Endothelial cell of umbilical vein (primary cell): ENCODE data around the gene MUC5AC. TPM values are rescaled to one million over a fixed set of nuclear protein-coding genes. Genes with fewer than 3 reads are reported as not detected.

Source experiments
- BruUV-seq: library from RNA; stranded (reverse); fragments of 400-500 nt; replicated peaks from 2 replicates; lab custom pipeline; 2021; lab: Mats Ljungman, UMichigan
- CTCF ChIA-PET: fragments of 300-600, 350-600 bp; sonication (Branson Sonifier 250); formaldehyde crosslinking; loops from one replicate; lab custom pipeline; 2021; ENCODE audit warnings: antibody characterized with exemption, inconsistent platforms; lab: Charles Lee
- POLR2A ChIA-PET: fragments of 300-600, 350-600 bp; sonication (Branson Sonifier 250); formaldehyde crosslinking; loops from one replicate; lab custom pipeline; 2021; ENCODE audit warnings: antibody characterized with exemption, inconsistent platforms; lab: Charles Lee
- DNase-seq: peaks from one replicate; pipeline ENCODE4 v3.0.0-alpha.2; 2011; ENCODE audit warnings: low read depth, low spot score
- FAIRE-seq: peaks from 2 replicates; lab custom pipeline; 2011; peaks lifted over from hg19 to GRCh38; lab: Jason Lieb, UNC
- H2AFZ ChIP-seq: 2 replicates; pipeline ENCODE4 v1.6.0; 2012; ENCODE audit warnings: low read depth, low read length, control low read depth, inconsistent platforms
- H3K27ac ChIP-seq: 2 replicates; pipeline ENCODE4 v1.5.1; 2011; ENCODE audit warnings: low read depth, mild to moderate bottlenecking, control low read depth, low read length, moderate library complexity; ENCODE audit not compliant: insufficient read depth
- H3K27me3 ChIP-seq, 2 experiments: 2 replicates each; pipeline versions ENCODE4 v1.6.0 to v1.6.1; 2011; ENCODE audit warnings: low read length in 2 of 2, mixed read lengths in 1 of 2; ENCODE audit not compliant: control insufficient read depth in 2 of 2, insufficient read depth in 2 of 2
- H3K36me3 ChIP-seq, 2 experiments: 2 replicates in 1 of 2; 3 replicates in 1 of 2; pipeline ENCODE4 v1.5.1; 2011; ENCODE audit warnings: low read length in 2 of 2, mild to moderate bottlenecking in 1 of 2, moderate library complexity in 1 of 2; ENCODE audit not compliant: control insufficient read depth in 2 of 2, insufficient read depth in 2 of 2; ENCODE audit errors: extremely low read depth in 1 of 2
- H3K4me1 ChIP-seq: 3 replicates; pipeline ENCODE4 v1.5.1; 2011; ENCODE audit warnings: mild to moderate bottlenecking, low read length; ENCODE audit not compliant: control insufficient read depth, insufficient read depth; ENCODE audit errors: extremely low read depth
- H3K4me2 ChIP-seq: 2 replicates; pipeline ENCODE4 v1.6.1; 2011; ENCODE audit warnings: low read length, control low read depth, mixed read lengths; ENCODE audit not compliant: insufficient read depth
- H3K4me3 ChIP-seq, 3 experiments: fragments of 200-600 bp in 1 of 3; sonication (generic), shearing (Covaris generic) in 1 of 3; replicated peaks in 1 of 3; 2 replicates each; pipeline ENCODE4 v1.5.1; 2011 to 2016; ENCODE audit warnings: control low read depth in 3 of 3, low read length in 3 of 3, mild to moderate bottlenecking in 2 of 3, inconsistent platforms in 1 of 3, low read depth in 1 of 3, moderate library complexity in 1 of 3; ENCODE audit not compliant: insufficient read depth in 1 of 3
- H3K79me2 ChIP-seq: 2 replicates; pipeline ENCODE4 v1.6.0; 2012; ENCODE audit warnings: low read length, inconsistent platforms; ENCODE audit not compliant: control insufficient read depth, insufficient read depth
- H3K9ac ChIP-seq: replicated peaks from 2 replicates; pipeline ENCODE3; 2011; ENCODE audit warnings: low read length, control low read depth; ENCODE audit not compliant: insufficient read depth; ENCODE audit errors: extremely low read depth
- H3K9me1 ChIP-seq: replicated peaks from 3 replicates; pipeline ENCODE4 v1.6.0; 2011; ENCODE audit warnings: mild to moderate bottlenecking, low read length; ENCODE audit not compliant: control insufficient read depth, insufficient read depth; ENCODE audit errors: extremely low read depth
- H3K9me3 ChIP-seq: replicated peaks from 2 replicates; pipeline ENCODE4 v1.5.1; 2012; ENCODE audit warnings: low read length, inconsistent platforms; ENCODE audit not compliant: control insufficient read depth, insufficient read depth
- H4K20me1 ChIP-seq: replicated peaks from 2 replicates; pipeline ENCODE3; 2011; ENCODE audit warnings: mild to moderate bottlenecking, low read length; ENCODE audit not compliant: control insufficient read depth, insufficient read depth; ENCODE audit errors: extremely low read depth
- EZH2 ChIP-seq: IDR thresholded peaks from 2 replicates; pipeline ENCODE4 v1.6.1; 2012; ENCODE audit warnings: borderline replicate concordance, low read depth, mild to moderate bottlenecking, moderate library complexity, low read length, inconsistent platforms; ENCODE audit not compliant: severe bottlenecking
- FOS ChIP-seq: IDR thresholded peaks from 2 replicates; pipeline ENCODE4 v1.6.1; 2011; ENCODE audit warnings: mild to moderate bottlenecking, low read length, moderate library complexity, borderline replicate concordance; ENCODE audit not compliant: insufficient read depth
- GATA2 ChIP-seq: IDR thresholded peaks from 2 replicates; pipeline ENCODE4 v1.7.0; 2011; ENCODE audit warnings: low read depth, mild to moderate bottlenecking, moderate library complexity, mixed read lengths, low read length; ENCODE audit not compliant: insufficient read length, insufficient read depth
- JUN ChIP-seq: IDR thresholded peaks from 2 replicates; pipeline ENCODE4 v1.6.1; 2011; ENCODE audit warnings: borderline replicate concordance, low read depth; ENCODE audit not compliant: insufficient read length, insufficient read depth
- MYC ChIP-seq: IDR thresholded peaks from one replicate; pipeline ENCODE4 v1.6.1; 2011; ENCODE audit warnings: mild to moderate bottlenecking, low read depth, low read length
- POLR2A ChIP-seq: IDR thresholded peaks from 2 replicates; pipeline ENCODE4 v1.6.1; 2012; ENCODE audit warnings: low read depth, mild to moderate bottlenecking, control low read depth, low read length
- POLR2AphosphoS5 ChIP-seq: IDR thresholded peaks from 2 replicates; pipeline ENCODE4 v1.6.1; 2012; ENCODE audit warnings: low read depth, mild to moderate bottlenecking, control low read depth, low read length, moderate library complexity; ENCODE audit not compliant: insufficient read depth
- dilution Hi-C: fragments of 300-500 bp; cut with MboI; formaldehyde crosslinking; loops from one replicate; pipeline ENCODE4 v1.15.0; 2019; ENCODE audit warnings: low sequenced_read_pairs; ENCODE audit not compliant: extremely low pct_ligation_motif_present
- intact Hi-C: fragments of 100-400 bp; cut with micrococcal nuclease; formaldehyde crosslinking; loops from one replicate; pipeline ENCODE4 v1.10.0; 2022
- polyA plus RNA-seq, 4 experiments: library from polyadenylated mRNA; depleted of rRNA in 3 of 4; stranded (reverse) in 3 of 4; unstranded in 1 of 4; fragments of >200 nt; gene quantifications; 2 replicates each; pipeline versions ENCODE4 v1.2.1 to v1.2.3, GENCODE V29; 2011 to 2012; ENCODE audit warnings: missing spikeins in 1 of 4
- total RNA-seq: library from RNA; stranded (reverse); gene quantifications from 2 replicates; pipeline ENCODE4 v1.2.3, GENCODE V29; 2021
- TF ChIP-seq, protein P1 (sequence below), 2 donors: IDR thresholded peaks; 1 replicate in 1 of 2; 2 replicates in 1 of 2; pipeline ENCODE4 v1.5.1; 2011; ENCODE audit warnings: low read length in 2 of 2, mild to moderate bottlenecking in 2 of 2, moderate library complexity in 2 of 2, control low read depth in 1 of 2, inconsistent platforms in 1 of 2, low read depth in 1 of 2; ENCODE audit not compliant: insufficient read depth in 1 of 2; ENCODE audit errors: extremely low read depth in 1 of 2
- TF ChIP-seq, protein P2 (sequence below): IDR thresholded peaks from 2 replicates; pipeline ENCODE4 v1.6.1; 2011; ENCODE audit not compliant: insufficient read depth, insufficient read length

Gene MUC5AC
- total and polyA plus RNA-seq, 2 donors (not counting 3 experiments of a cell fraction or from before 2014, with no cell fraction given): not detected

DNA sequence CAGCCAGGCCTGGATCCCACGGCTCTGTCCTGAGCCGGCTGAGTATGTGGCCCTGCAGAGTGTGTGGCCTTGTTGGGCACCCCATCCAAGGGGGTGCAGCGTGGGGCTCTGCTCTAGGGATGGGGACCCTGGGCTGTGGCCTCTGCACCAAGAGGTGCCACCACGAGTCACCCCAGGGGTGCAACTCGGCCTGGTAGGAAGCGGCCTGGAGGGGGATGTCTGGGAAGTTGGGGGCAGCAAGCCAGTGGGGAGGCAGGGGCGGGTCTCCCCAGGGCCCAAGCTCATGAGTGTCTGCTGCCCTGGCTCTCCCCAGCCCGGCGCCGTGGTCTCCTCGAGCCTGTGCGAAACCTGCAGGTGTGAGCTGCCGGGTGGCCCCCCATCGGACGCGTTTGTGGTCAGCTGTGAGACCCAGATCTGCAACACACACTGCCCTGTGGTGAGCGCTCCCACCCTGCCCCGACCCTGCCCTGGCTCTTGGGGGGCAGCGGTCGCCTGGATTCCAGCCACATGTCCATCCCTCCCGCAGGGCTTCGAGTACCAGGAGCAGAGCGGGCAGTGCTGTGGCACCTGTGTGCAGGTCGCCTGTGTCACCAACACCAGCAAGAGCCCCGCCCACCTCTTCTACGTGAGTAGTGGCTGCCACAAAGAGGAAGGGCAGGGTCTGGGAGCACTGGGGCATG is 40.9 kb downstream of the MUC5AC start:
- FAIRE-seq (no peak), DNase-seq (no peak)
- no peak overlapping the region for H3K9ac ChIP-seq
- H3K4me2 ChIP-seq: no peak overlapping the region
- no peaks in the 10 kb centered on the region for H3K9me1 ChIP-seq
- CTCF ChIA-PET: no interaction called here
- intact Hi-C loops: no loop called here
- no peaks in the 10 kb centered on the region for H3K79me2 ChIP-seq
- H3K27ac ChIP-seq: no peak overlapping the region
- no peak overlapping the region for H2AFZ ChIP-seq
- H3K4me3 ChIP-seq: no peak overlapping the region
- H3K9me3 ChIP-seq: no peaks in the 10 kb centered on the region
- POLR2A ChIA-PET: no interaction called here
- dilution Hi-C loops: no loop called here
- no peaks in the 10 kb centered on the region for H3K36me3 ChIP-seq
- no TSS peak for BruUV-seq
- no peaks in the 10 kb centered on the region for H3K4me1 ChIP-seq
- TF ChIP-seq, protein P1, sequence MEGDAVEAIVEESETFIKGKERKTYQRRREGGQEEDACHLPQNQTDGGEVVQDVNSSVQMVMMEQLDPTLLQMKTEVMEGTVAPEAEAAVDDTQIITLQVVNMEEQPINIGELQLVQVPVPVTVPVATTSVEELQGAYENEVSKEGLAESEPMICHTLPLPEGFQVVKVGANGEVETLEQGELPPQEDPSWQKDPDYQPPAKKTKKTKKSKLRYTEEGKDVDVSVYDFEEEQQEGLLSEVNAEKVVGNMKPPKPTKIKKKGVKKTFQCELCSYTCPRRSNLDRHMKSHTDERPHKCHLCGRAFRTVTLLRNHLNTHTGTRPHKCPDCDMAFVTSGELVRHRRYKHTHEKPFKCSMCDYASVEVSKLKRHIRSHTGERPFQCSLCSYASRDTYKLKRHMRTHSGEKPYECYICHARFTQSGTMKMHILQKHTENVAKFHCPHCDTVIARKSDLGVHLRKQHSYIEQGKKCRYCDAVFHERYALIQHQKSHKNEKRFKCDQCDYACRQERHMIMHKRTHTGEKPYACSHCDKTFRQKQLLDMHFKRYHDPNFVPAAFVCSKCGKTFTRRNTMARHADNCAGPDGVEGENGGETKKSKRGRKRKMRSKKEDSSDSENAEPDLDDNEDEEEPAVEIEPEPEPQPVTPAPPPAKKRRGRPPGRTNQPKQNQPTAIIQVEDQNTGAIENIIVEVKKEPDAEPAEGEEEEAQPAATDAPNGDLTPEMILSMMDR (IDR thresholded peaks at IDR 0.05; ENCODE audit: extremely low read depth in 1 of 2, insufficient read depth in 1 of 2, low read depth in 1 of 2, low read length in 2 of 2): no peak
- TF ChIP-seq MYC (no peak), GATA2 (no peak), EZH2 (no peak), POLR2AphosphoS5 (no peak), JUN (no peak), POLR2A (no peak), FOS (no peak)
- TF ChIP-seq, protein P2, sequence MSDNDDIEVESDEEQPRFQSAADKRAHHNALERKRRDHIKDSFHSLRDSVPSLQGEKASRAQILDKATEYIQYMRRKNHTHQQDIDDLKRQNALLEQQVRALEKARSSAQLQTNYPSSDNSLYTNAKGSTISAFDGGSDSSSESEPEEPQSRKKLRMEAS: no peak
- no peaks in the 10 kb centered on the region for H4K20me1 ChIP-seq
- H3K27me3 ChIP-seq: no peaks in the 10 kb centered on the region
